ENCODE measurements around the gene ZNF138.

GRCh38 chr7:64839910-64840309 lies 45.7 kb downstream of the ZNF138 start:
- TF ChIP-seq CTCF (IDR thresholded peaks at IDR 0.05): no peak
- TF ChIP-seq POLR2A (IDR thresholded peaks at IDR 0.05): no peak

All from right lobe of liver (tissue), 4 donors.